H9 (cell line): ENCODE data around the gene FADS2. TPM values are rescaled to one million over a fixed set of nuclear protein-coding genes. Genes with fewer than 3 reads are reported as not detected.

Source experiments
- DNase-seq: peaks from one replicate; pipeline ENCODE4 v3.0.0-alpha.2; 2017
- H2AFZ ChIP-seq: one replicate; pipeline ENCODE4 v1.6.1; 2013; ENCODE audit warnings: mild to moderate bottlenecking, low read length, control low read depth, moderate library complexity
- H2AK5ac ChIP-seq: 2 replicates; pipeline ENCODE4 v1.6.1; 2013; ENCODE audit warnings: low read length, control low read depth, mixed read lengths; ENCODE audit not compliant: insufficient read length
- H2BK120ac ChIP-seq: one replicate; pipeline ENCODE4 v1.6.1; 2013; ENCODE audit warnings: low read depth, mild to moderate bottlenecking, low read length, control low read depth, inconsistent platforms; ENCODE audit not compliant: poor library complexity, severe bottlenecking
- H2BK12ac ChIP-seq: 2 replicates; pipeline ENCODE4 v1.6.1; 2013; ENCODE audit warnings: low read length, control low read depth, mixed read lengths, low read depth; ENCODE audit not compliant: insufficient read length
- H2BK15ac ChIP-seq: 2 replicates; pipeline ENCODE4 v1.6.1; 2013; ENCODE audit warnings: low read depth, low read length, control low read depth
- H2BK20ac ChIP-seq: one replicate; pipeline ENCODE4 v1.6.1; 2013; ENCODE audit warnings: low read depth, mild to moderate bottlenecking, low read length, control low read depth, inconsistent platforms; ENCODE audit not compliant: poor library complexity, severe bottlenecking
- H2BK5ac ChIP-seq: 2 replicates; pipeline ENCODE4 v1.6.1; 2013; ENCODE audit warnings: low read length, control low read depth, mixed read lengths; ENCODE audit not compliant: insufficient read length
- H3K14ac ChIP-seq: 2 replicates; pipeline ENCODE4 v1.6.1; 2013; ENCODE audit warnings: low read length, control low read depth; ENCODE audit not compliant: insufficient read depth
- H3K18ac ChIP-seq: 2 replicates; pipeline ENCODE4 v1.6.1; 2013; ENCODE audit warnings: low read depth, mild to moderate bottlenecking, mixed read lengths, low read length, control low read depth; ENCODE audit not compliant: insufficient read length
- H3K23ac ChIP-seq: 2 replicates; pipeline ENCODE4 v1.6.1; 2013; ENCODE audit warnings: low read length, control low read depth, mixed read lengths, low read depth; ENCODE audit not compliant: insufficient read length
- H3K23me2 ChIP-seq: 2 replicates; pipeline ENCODE4 v1.6.1; 2013; ENCODE audit warnings: low read depth, mild to moderate bottlenecking, mixed read lengths, low read length, control low read depth; ENCODE audit not compliant: insufficient read length, poor library complexity, severe bottlenecking
- H3K27ac ChIP-seq: 2 replicates; pipeline ENCODE4 v1.5.1; 2013; ENCODE audit warnings: low read length, control low read depth, mixed read lengths, low read depth; ENCODE audit not compliant: insufficient read length
- H3K27me3 ChIP-seq: 2 replicates; pipeline ENCODE4 v1.6.1; 2013; ENCODE audit warnings: low read length, control low read depth, inconsistent platforms; ENCODE audit not compliant: insufficient read depth
- H3K4ac ChIP-seq: 2 replicates; pipeline ENCODE4 v1.6.1; 2013; ENCODE audit warnings: low read depth, mild to moderate bottlenecking, control low read depth, inconsistent platforms, low read length, moderate library complexity
- H3K4me1 ChIP-seq: 2 replicates; pipeline ENCODE4 v1.6.1; 2013; ENCODE audit warnings: low read length, control low read depth, inconsistent platforms; ENCODE audit not compliant: insufficient read depth
- H3K4me2 ChIP-seq: 2 replicates; pipeline ENCODE4 v1.6.1; 2013; ENCODE audit warnings: low read length, control low read depth, mixed read lengths; ENCODE audit not compliant: insufficient read length, insufficient read depth
- H3K56ac ChIP-seq: 2 replicates; pipeline ENCODE4 v1.6.1; 2013; ENCODE audit warnings: low read depth, mild to moderate bottlenecking, mixed read lengths, low read length, control low read depth; ENCODE audit not compliant: insufficient read length
- H3K79me1 ChIP-seq: 2 replicates; pipeline ENCODE4 v1.6.1; 2013; ENCODE audit warnings: low read depth, mild to moderate bottlenecking, moderate library complexity, low read length, control low read depth, inconsistent platforms; ENCODE audit not compliant: insufficient read depth, poor library complexity, severe bottlenecking
- H3K79me2 ChIP-seq: 2 replicates; pipeline ENCODE4 v1.6.1; 2013; ENCODE audit warnings: low read length, control low read depth, inconsistent platforms; ENCODE audit not compliant: insufficient read depth
- H3K9ac ChIP-seq: 2 replicates; pipeline ENCODE4 v1.6.1; 2013; ENCODE audit warnings: low read length, control low read depth, mixed read lengths; ENCODE audit not compliant: insufficient read length; ENCODE audit errors: extremely low read depth
- H3K9me3 ChIP-seq: one replicate; pipeline ENCODE4 v1.6.1; 2013; ENCODE audit warnings: low read depth, low read length, inconsistent platforms; ENCODE audit not compliant: control insufficient read depth
- H3T11ph ChIP-seq: one replicate; pipeline ENCODE4 v1.6.1; 2013; ENCODE audit warnings: mild to moderate bottlenecking, low read length, control low read depth, inconsistent platforms
- H4K20me1 ChIP-seq: one replicate; pipeline ENCODE4 v1.6.1; 2013; ENCODE audit not compliant: control insufficient read depth, insufficient read length, insufficient read depth
- H4K5ac ChIP-seq: 2 replicates; pipeline ENCODE4 v1.6.1; 2013; ENCODE audit warnings: low read depth, mild to moderate bottlenecking, mixed read lengths, low read length, control low read depth; ENCODE audit not compliant: insufficient read length
- H4K8ac ChIP-seq: replicated peaks from 2 replicates; pipeline ENCODE4 v1.6.1; 2013; ENCODE audit warnings: low read length, control low read depth, mixed read lengths, low read depth; ENCODE audit not compliant: insufficient read length
- H4K91ac ChIP-seq: 2 replicates; pipeline ENCODE4 v1.6.1; 2013; ENCODE audit warnings: low read depth, mild to moderate bottlenecking, moderate library complexity, mixed read lengths, low read length, control low read depth; ENCODE audit not compliant: insufficient read length
- H3K27ac Mint-ChIP-seq, 3 experiments: 2 replicates in 2 of 3; 3 replicates in 1 of 3; pipeline ENCODE4 v1.8.0; 2020 to 2021; ENCODE audit warnings: mixed read lengths in 3 of 3, mild to moderate bottlenecking in 1 of 3, moderate library complexity in 1 of 3
- H3K27me3 Mint-ChIP-seq: 2 replicates; pipeline ENCODE4 v1.8.0; 2021; ENCODE audit warnings: low read depth, mild to moderate bottlenecking, moderate library complexity, mixed read lengths
- H3K36me3 Mint-ChIP-seq, 3 experiments: 2 replicates in 2 of 3; 3 replicates in 1 of 3; pipeline ENCODE4 v1.8.0; 2020 to 2021; ENCODE audit warnings: low read depth in 3 of 3, mixed read lengths in 3 of 3; ENCODE audit not compliant: insufficient read depth in 1 of 3
- H3K4me1 Mint-ChIP-seq, 2 experiments: 2 replicates each; pipeline ENCODE4 v1.8.0; 2020; ENCODE audit warnings: mixed read lengths in 2 of 2
- H3K4me3 Mint-ChIP-seq, 2 experiments: 2 replicates in 1 of 2; 3 replicates in 1 of 2; pipeline ENCODE4 v1.8.0; 2020 to 2021; ENCODE audit warnings: mild to moderate bottlenecking in 2 of 2, mixed read lengths in 2 of 2, moderate library complexity in 1 of 2
- H3K9me3 Mint-ChIP-seq, 2 experiments: 2 replicates in 1 of 2; 3 replicates in 1 of 2; pipeline ENCODE4 v1.8.0; 2020; ENCODE audit warnings: mild to moderate bottlenecking in 2 of 2, mixed read lengths in 2 of 2, moderate library complexity in 1 of 2
- WGBS: extraction: QIAGEN DNeasy Blood & Tissue Kit; methylation state at CpG from one replicate; pipeline ENCODE4 v1.1.7; 2013; ENCODE audit warnings: missing lambda C conversion rate, low lambda C conversion rate, mixed read lengths; ENCODE audit not compliant: insufficient read length; ENCODE audit errors: extremely low coverage; 5-methylcytosine and 5-hydroxymethylcytosine counted together
- total RNA-seq: library from RNA; stranded (reverse); gene quantifications from 2 replicates; pipeline ENCODE4 v1.2.1, GENCODE V29; 2021
- TF ChIP-seq, protein P1 (sequence below): fragments of 200-600 bp; sonication (generic); conservative IDR thresholded peaks from 3 replicates; pipeline ENCODE4 v1.8.0; 2021; ENCODE audit warnings: antibody characterized with exemption, mild to moderate bottlenecking

FADS2 gene
- total RNA-seq, 1 experiment from 2014 or later, result 322 TPM

DNA sequence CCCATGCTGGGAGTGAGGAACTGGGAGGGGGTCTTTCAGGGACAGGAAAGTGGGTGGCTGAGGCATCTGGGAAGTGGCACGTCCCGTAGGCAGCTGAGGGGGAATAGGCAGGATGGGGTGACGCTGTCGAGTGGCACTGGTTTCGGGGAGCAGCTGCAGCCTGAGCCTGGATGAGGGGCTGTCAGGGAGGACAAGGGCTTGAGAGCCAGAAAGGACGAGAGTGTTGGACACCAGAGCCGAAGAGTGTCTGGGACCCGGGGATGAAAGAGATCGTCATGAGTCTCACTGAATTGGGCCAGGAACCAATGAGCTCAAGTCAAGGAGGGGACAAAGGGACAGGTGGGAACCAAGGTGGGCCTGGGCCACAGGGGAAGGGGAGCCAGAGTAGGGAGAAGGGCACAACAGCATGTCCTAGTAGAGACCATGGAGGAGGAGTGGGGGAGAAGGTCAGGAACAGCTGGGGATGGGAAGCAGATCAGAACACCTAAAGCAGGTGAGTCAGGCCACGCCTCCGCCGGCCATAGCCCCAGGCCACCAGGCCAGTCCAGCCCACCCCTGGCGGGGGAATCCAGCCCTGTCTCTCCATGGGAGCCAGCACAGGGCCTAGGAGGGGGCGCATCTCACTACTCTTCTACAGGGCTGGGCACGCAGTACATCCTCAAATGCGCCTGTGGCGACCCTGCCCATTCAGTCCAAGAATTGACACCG lies 85.0 kb downstream of the FADS2 start:
- H3T11ph ChIP-seq, result no peak overlapping the region
- H2BK20ac ChIP-seq, result no peak overlapping the region
- H2BK12ac ChIP-seq, result no peak overlapping the region
- no peak overlapping the region for H3K18ac ChIP-seq
- H3K14ac ChIP-seq, result no peak overlapping the region; the same call in 1 of the 2 replicates
- H3K23me2 ChIP-seq, result peaks cover 5% of the 10 kb centered on the region
- H3K9me3 ChIP-seq, result no peaks in the 10 kb centered on the region
- H3K4ac ChIP-seq, result no peak overlapping the region
- TF ChIP-seq, protein P1, sequence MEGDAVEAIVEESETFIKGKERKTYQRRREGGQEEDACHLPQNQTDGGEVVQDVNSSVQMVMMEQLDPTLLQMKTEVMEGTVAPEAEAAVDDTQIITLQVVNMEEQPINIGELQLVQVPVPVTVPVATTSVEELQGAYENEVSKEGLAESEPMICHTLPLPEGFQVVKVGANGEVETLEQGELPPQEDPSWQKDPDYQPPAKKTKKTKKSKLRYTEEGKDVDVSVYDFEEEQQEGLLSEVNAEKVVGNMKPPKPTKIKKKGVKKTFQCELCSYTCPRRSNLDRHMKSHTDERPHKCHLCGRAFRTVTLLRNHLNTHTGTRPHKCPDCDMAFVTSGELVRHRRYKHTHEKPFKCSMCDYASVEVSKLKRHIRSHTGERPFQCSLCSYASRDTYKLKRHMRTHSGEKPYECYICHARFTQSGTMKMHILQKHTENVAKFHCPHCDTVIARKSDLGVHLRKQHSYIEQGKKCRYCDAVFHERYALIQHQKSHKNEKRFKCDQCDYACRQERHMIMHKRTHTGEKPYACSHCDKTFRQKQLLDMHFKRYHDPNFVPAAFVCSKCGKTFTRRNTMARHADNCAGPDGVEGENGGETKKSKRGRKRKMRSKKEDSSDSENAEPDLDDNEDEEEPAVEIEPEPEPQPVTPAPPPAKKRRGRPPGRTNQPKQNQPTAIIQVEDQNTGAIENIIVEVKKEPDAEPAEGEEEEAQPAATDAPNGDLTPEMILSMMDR, result no peak
- H4K8ac ChIP-seq, result no peak overlapping the region
- whole genome bisulfite sequencing, result no CpG with 5 or more reads among the region's 18 CpGs
- DNase-seq, result peak; percentile 33
- no peak overlapping the region for H2BK5ac ChIP-seq
- no peak overlapping the region for H2AK5ac ChIP-seq
- H3K27me3 Mint-ChIP-seq, result peaks cover 34% of the 10 kb centered on the region
- peak overlapping the region in 1 of 3 experiments; percentile 63; a peak in 1 of 7 replicates for H3K27ac Mint-ChIP-seq
- no peak overlapping the region for H3K56ac ChIP-seq
- no peak overlapping the region for H3K27ac ChIP-seq
- no peaks in the 10 kb centered on the region for H3K36me3 Mint-ChIP-seq
- H2AFZ ChIP-seq, result no peak overlapping the region
- H3K9ac ChIP-seq, result no peak overlapping the region
- no peaks in the 10 kb centered on the region for H3K79me1 ChIP-seq
- H3K4me1 Mint-ChIP-seq, result peaks cover 13 to 32% of the 10 kb centered on the region in 2 experiments
- H3K23ac ChIP-seq, result no peak overlapping the region
- H4K20me1 ChIP-seq, result no peaks in the 10 kb centered on the region
- H3K9me3 Mint-ChIP-seq, result no peaks in the 10 kb centered on the region
- H2BK15ac ChIP-seq, result no peak overlapping the region
- H3K4me2 ChIP-seq, result no peak overlapping the region
- no peaks in the 10 kb centered on the region; the same call in 1 of the 2 replicates for H3K4me1 ChIP-seq
- no peak overlapping the region for H2BK120ac ChIP-seq
- no peaks in the 10 kb centered on the region for H3K79me2 ChIP-seq
- no peaks in the 10 kb centered on the region; the same call in 1 of the 2 replicates for H3K27me3 ChIP-seq
- H3K4me3 Mint-ChIP-seq, result no peak overlapping the region; a peak in 2 of 5 replicates
- H4K91ac ChIP-seq, result no peak overlapping the region
- no peak overlapping the region for H4K5ac ChIP-seq
